ENCODE measurements around the gene BPIFB6. TPM values are rescaled to one million over a fixed set of nuclear protein-coding genes. Genes with fewer than 3 reads are reported as not detected.

The BPIFB6 gene
- total and polyA plus RNA-seq, 2 of the 4 experiments (the other 2 are of a cell fraction) = not detected

GRCh38 chr20:33042430-33042829, 11.0 kb downstream of the BPIFB6 start:
- Histone ChIP-seq H2AK9ac (replicated peaks; ENCODE audit: low read depth, low read length, poor library complexity) (no peak overlapping the region), H2AFZ (replicated peaks; ENCODE audit: low read length, poor library complexity) (no peak overlapping the region), H3K23ac (ENCODE audit: low read depth, low read length) (no peak overlapping the region), H3K27me3 (ENCODE audit: control insufficient read depth, insufficient read depth, low read length) (no peaks in the 10 kb centered on the region), H4K91ac (ENCODE audit: insufficient read depth, low read depth, low read length) (no peak overlapping the region), H2AK5ac (ENCODE audit: low read depth, low read length) (no peak overlapping the region), H3K14ac (replicated peaks; ENCODE audit: low read depth, low read length) (no peak overlapping the region), H3K9ac (ENCODE audit: low read depth, low read length) (no peak overlapping the region), H3K56ac (ENCODE audit: extremely low read depth, insufficient read depth, low read length) (no peak overlapping the region), H4K20me1 (ENCODE audit: insufficient read depth, low read length) (no peaks in the 10 kb centered on the region), H2BK5ac (ENCODE audit: low read depth, low read length, poor library complexity, severe bottlenecking) (no peak overlapping the region), H3K36me3 (ENCODE audit: control insufficient read depth, insufficient read depth, low read length) (no peaks in the 10 kb centered on the region), H3K4me3 (ENCODE audit: insufficient read depth, low read depth, low read length) (no peak overlapping the region), H3K9me1 (ENCODE audit: insufficient read depth, low read length) (no peaks in the 10 kb centered on the region), H3K4me1 (ENCODE audit: control insufficient read depth, insufficient read depth, low read length) (no peaks in the 10 kb centered on the region), H2BK20ac (ENCODE audit: low read depth, low read length) (no peak overlapping the region), H2BK120ac (ENCODE audit: low read depth, low read length) (no peak overlapping the region), H3K27ac (ENCODE audit: insufficient read depth, low read length) (no peak overlapping the region), H3K4ac (ENCODE audit: low read depth, low read length) (no peak overlapping the region), H3K4me2 (ENCODE audit: low read depth, low read length) (no peak overlapping the region), H4K8ac (ENCODE audit: low read depth in 2 of 2, low read length in 2 of 2) (no peak overlapping the region), H3K9me3 (ENCODE audit: control insufficient read depth, insufficient read depth, low read length) (0 out of 2 replicates have a peak, but pooled peaks cover 2% of the 10 kb centered on the region), H4K5ac (ENCODE audit: low read depth, low read length) (no peak overlapping the region), H2BK15ac (ENCODE audit: low read depth, low read length) (no peak overlapping the region), H3K18ac (ENCODE audit: low read depth, low read length) (no peak overlapping the region), H3K79me1 (ENCODE audit: low read depth in 1 of 2, low read length in 2 of 2) (no peaks in the 10 kb centered on the region)
- intact Hi-C loops (cut with micrococcal nuclease) (no loop called here), in situ Hi-C loops (cut with MboI; ENCODE audit: low sequenced_read_pairs) (no loop called here), dilution Hi-C loops (cut with HindIII; ENCODE audit: low sequenced_read_pairs, unreplicated experiment) (no loop called here)
- BruUV-seq (replicated peaks) = no TSS peak
- ChIA-PET CTCF (no interaction called here), POLR2A (ENCODE audit: unreplicated experiment) (no interaction called here)
- no peak for TF ChIP-seq USF2 (IDR thresholded peaks at IDR 0.05; ENCODE audit: low read depth, low read length)
- TF ChIP-seq CEBPB (IDR thresholded peaks at IDR 0.05; ENCODE audit: low read depth, low read length) = no peak
- ATAC-seq (ENCODE audit: low read depth) = no peak
- 40% methylated on average over 1 of the region's 3 CpGs; no CpG with 5 or more reads in 1 of the 2 experiments for WGBS, 2 experiments (ENCODE audit: extremely low coverage in 2 of 2, insufficient read length in 1 of 2)
- no peak for DNase-seq

Data from IMR-90 (cell line).